Measurements from ENCODE around the gene GALNT16.

DNA sequence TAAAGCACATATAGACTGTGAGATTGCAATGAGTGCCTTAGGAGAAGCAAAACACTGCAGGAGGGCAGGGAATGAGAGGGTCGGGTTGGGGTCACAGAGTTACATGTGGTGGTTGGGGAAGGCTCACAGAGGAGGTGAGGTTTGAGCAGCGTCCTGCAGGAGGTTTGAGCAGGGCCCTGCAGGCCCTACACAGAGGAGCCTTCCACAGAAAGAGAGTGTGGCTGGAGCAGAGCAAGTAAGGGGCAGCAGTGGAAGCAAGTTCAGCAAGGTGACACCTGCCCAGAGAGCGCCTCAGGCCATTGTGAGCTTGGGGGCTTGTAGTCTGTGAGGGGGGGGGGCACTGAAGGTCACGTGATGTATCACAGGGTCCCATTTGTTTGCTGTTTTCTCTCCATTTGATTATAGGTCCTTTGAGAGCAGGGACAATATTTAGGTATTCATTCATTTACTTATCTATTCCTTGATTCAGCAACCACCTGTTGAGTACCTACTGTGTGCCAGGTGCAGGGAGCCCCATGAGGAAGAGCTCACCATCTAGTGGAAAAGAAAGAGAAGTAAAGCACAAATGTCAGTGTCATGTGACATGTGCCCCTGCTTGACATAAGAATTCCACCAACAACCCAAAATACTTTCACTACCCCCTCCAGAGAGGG lies 56.6 kb downstream of the GALNT16 start:
- TF ChIP-seq, protein P1, sequence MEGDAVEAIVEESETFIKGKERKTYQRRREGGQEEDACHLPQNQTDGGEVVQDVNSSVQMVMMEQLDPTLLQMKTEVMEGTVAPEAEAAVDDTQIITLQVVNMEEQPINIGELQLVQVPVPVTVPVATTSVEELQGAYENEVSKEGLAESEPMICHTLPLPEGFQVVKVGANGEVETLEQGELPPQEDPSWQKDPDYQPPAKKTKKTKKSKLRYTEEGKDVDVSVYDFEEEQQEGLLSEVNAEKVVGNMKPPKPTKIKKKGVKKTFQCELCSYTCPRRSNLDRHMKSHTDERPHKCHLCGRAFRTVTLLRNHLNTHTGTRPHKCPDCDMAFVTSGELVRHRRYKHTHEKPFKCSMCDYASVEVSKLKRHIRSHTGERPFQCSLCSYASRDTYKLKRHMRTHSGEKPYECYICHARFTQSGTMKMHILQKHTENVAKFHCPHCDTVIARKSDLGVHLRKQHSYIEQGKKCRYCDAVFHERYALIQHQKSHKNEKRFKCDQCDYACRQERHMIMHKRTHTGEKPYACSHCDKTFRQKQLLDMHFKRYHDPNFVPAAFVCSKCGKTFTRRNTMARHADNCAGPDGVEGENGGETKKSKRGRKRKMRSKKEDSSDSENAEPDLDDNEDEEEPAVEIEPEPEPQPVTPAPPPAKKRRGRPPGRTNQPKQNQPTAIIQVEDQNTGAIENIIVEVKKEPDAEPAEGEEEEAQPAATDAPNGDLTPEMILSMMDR (conservative IDR thresholded peaks at IDR 0.05; ENCODE audit: low read length) = no peak
- TF ChIP-seq EZH2phosphoT487 (IDR thresholded peaks at IDR 0.05; ENCODE audit: borderline replicate concordance) = no peak

Measured in Loucy (cell line).